IMR-90 (cell line): ENCODE results near the gene PLPP4. TPM values are rescaled to one million over a fixed set of nuclear protein-coding genes. Genes with fewer than 3 reads are reported as not detected.

Experiments
- ATAC-seq: fragments of 200-7000 bp; cut with Tn5 transposase; 2 replicates; pipeline ENCODE4 v1.9.1; 2020; ENCODE audit warnings: low read depth, mild to moderate bottlenecking, moderate library complexity
- BruUV-seq: library from RNA; stranded (reverse); fragments of 400-500 nt; replicated peaks from 2 replicates; lab custom pipeline; 2021; lab: Mats Ljungman, UMichigan
- CTCF ChIA-PET: fragments of 300-600 bp; formaldehyde crosslinking; extraction: SDS; loops from one replicate; lab custom pipeline; 2021; ENCODE audit warnings: antibody characterized with exemption; lab: Yijun Ruan, JAX
- POLR2A ChIA-PET: fragments of 300-600 bp; sonication (Branson Sonifier 250); formaldehyde crosslinking; loops from one replicate; lab custom pipeline; 2022; ENCODE audit warnings: antibody characterized with exemption; ENCODE audit not compliant: unreplicated experiment; lab: Charles Lee
- DNase-seq: peaks from one replicate; pipeline ENCODE4 v3.0.0; 2013
- H2AFZ ChIP-seq: replicated peaks from 2 replicates; pipeline ENCODE3; 2013; ENCODE audit warnings: low read length, mild to moderate bottlenecking; ENCODE audit not compliant: poor library complexity
- H2AK5ac ChIP-seq: 2 replicates; pipeline ENCODE4 v1.6.1; 2013; ENCODE audit warnings: low read depth, low read length, inconsistent platforms
- H2AK9ac ChIP-seq: replicated peaks from 2 replicates; pipeline ENCODE3; 2013; ENCODE audit warnings: mild to moderate bottlenecking, low read depth, low read length, moderate library complexity; ENCODE audit not compliant: poor library complexity
- H2BK120ac ChIP-seq: 2 replicates; pipeline ENCODE4 v1.6.1; 2013; ENCODE audit warnings: low read depth, low read length, inconsistent platforms
- H2BK15ac ChIP-seq: 3 replicates; pipeline ENCODE4 v1.6.1; 2013; ENCODE audit warnings: low read depth, low read length, inconsistent platforms
- H2BK20ac ChIP-seq: 2 replicates; pipeline ENCODE4 v1.6.1; 2013; ENCODE audit warnings: low read depth, mild to moderate bottlenecking, inconsistent platforms, low read length, moderate library complexity
- H2BK5ac ChIP-seq: 2 replicates; pipeline ENCODE4 v1.6.1; 2013; ENCODE audit warnings: mild to moderate bottlenecking, low read depth, low read length, inconsistent platforms; ENCODE audit not compliant: poor library complexity, severe bottlenecking
- H3K14ac ChIP-seq: replicated peaks from 2 replicates; pipeline ENCODE4 v1.6.1; 2013; ENCODE audit warnings: low read depth, low read length, inconsistent platforms
- H3K18ac ChIP-seq: 2 replicates; pipeline ENCODE4 v1.6.1; 2013; ENCODE audit warnings: low read depth, low read length, control low read depth
- H3K23ac ChIP-seq: 2 replicates; pipeline ENCODE4 v1.6.1; 2013; ENCODE audit warnings: low read depth, low read length, inconsistent platforms
- H3K27ac ChIP-seq: 2 replicates; pipeline ENCODE4 v1.5.1; 2013; ENCODE audit warnings: mild to moderate bottlenecking, control low read depth, low read length; ENCODE audit not compliant: insufficient read depth
- H3K27me3 ChIP-seq: 2 replicates; pipeline ENCODE4 v1.6.1; 2013; ENCODE audit warnings: low read length; ENCODE audit not compliant: control insufficient read depth, insufficient read depth
- H3K36me3 ChIP-seq: 2 replicates; pipeline ENCODE4 v1.6.1; 2013; ENCODE audit warnings: low read length, mixed read lengths; ENCODE audit not compliant: control insufficient read depth, insufficient read depth
- H3K4ac ChIP-seq: 2 replicates; pipeline ENCODE4 v1.6.1; 2013; ENCODE audit warnings: low read depth, low read length, inconsistent platforms
- H3K4me1 ChIP-seq: 2 replicates; pipeline ENCODE4 v1.6.1; 2013; ENCODE audit warnings: low read length, mixed read lengths; ENCODE audit not compliant: control insufficient read depth, insufficient read depth
- H3K4me2 ChIP-seq: 2 replicates; pipeline ENCODE4 v1.6.1; 2013; ENCODE audit warnings: low read depth, mild to moderate bottlenecking, control low read depth, low read length, moderate library complexity
- H3K4me3 ChIP-seq: 2 replicates; pipeline ENCODE4 v1.5.1; 2013; ENCODE audit warnings: low read depth, mild to moderate bottlenecking, control low read depth, low read length, moderate library complexity; ENCODE audit not compliant: insufficient read depth
- H3K56ac ChIP-seq: 2 replicates; pipeline ENCODE4 v1.6.1; 2013; ENCODE audit warnings: low read length, inconsistent platforms; ENCODE audit not compliant: insufficient read depth; ENCODE audit errors: extremely low read depth
- H3K79me1 ChIP-seq, 2 experiments: 2 replicates each; pipeline ENCODE4 v1.6.1; 2013; ENCODE audit warnings: low read length in 2 of 2, inconsistent platforms in 1 of 2, low read depth in 1 of 2
- H3K9ac ChIP-seq: 2 replicates; pipeline ENCODE4 v1.6.1; 2013; ENCODE audit warnings: low read depth, low read length, control low read depth
- H3K9me1 ChIP-seq: 2 replicates; pipeline ENCODE4 v1.6.1; 2013; ENCODE audit warnings: low read length, inconsistent platforms; ENCODE audit not compliant: insufficient read depth
- H3K9me3 ChIP-seq: 2 replicates; pipeline ENCODE4 v1.6.1; 2013; ENCODE audit warnings: low read length; ENCODE audit not compliant: control insufficient read depth, insufficient read depth
- H4K20me1 ChIP-seq: 2 replicates; pipeline ENCODE4 v1.6.1; 2013; ENCODE audit warnings: low read length, inconsistent platforms; ENCODE audit not compliant: insufficient read depth
- H4K5ac ChIP-seq: 2 replicates; pipeline ENCODE4 v1.6.1; 2013; ENCODE audit warnings: mild to moderate bottlenecking, low read depth, low read length, control low read depth
- H4K8ac ChIP-seq, 2 experiments: 2 replicates each; pipeline ENCODE4 v1.6.1; 2013; ENCODE audit warnings: low read depth in 2 of 2, low read length in 2 of 2, control low read depth in 1 of 2, inconsistent platforms in 1 of 2
- H4K91ac ChIP-seq: 2 replicates; pipeline ENCODE4 v1.6.1; 2013; ENCODE audit warnings: low read depth, low read length, inconsistent platforms; ENCODE audit not compliant: insufficient read depth
- BHLHE40 ChIP-seq: fragments of 150-350 bp; IDR thresholded peaks from 2 replicates; pipeline ENCODE4 v1.6.1; 2016; ENCODE audit warnings: mild to moderate bottlenecking, low read depth, low read length
- CEBPB ChIP-seq: IDR thresholded peaks from 2 replicates; pipeline ENCODE4 v1.6.1; 2012; ENCODE audit warnings: low read depth, low read length, improper control_type of control experiment
- CHD1 ChIP-seq: IDR thresholded peaks from 2 replicates; pipeline ENCODE4 v1.6.1; 2012; ENCODE audit warnings: low read depth, low read length, improper control_type of control experiment
- CTCF ChIP-seq: conservative IDR thresholded peaks from 2 replicates; pipeline ENCODE4 v1.5.1; 2012; ENCODE audit warnings: mild to moderate bottlenecking, low read depth, low read length, improper control_type of control experiment
- ELK1 ChIP-seq: fragments of 150-350 bp; IDR thresholded peaks from 2 replicates; pipeline ENCODE4 v1.6.1; 2016; ENCODE audit warnings: low read depth, mild to moderate bottlenecking, low read length, moderate library complexity, borderline replicate concordance
- FOS ChIP-seq: fragments of 150-350 bp; IDR thresholded peaks from 2 replicates; pipeline ENCODE4 v1.6.1; 2016; ENCODE audit warnings: low read depth, low read length
- MXI1 ChIP-seq: IDR thresholded peaks from 2 replicates; pipeline ENCODE4 v1.6.1; 2012; ENCODE audit warnings: low read depth, mild to moderate bottlenecking, low read length, moderate library complexity, borderline replicate concordance
- NFE2L2 ChIP-seq: fragments of 150-350 bp; IDR thresholded peaks from 2 replicates; pipeline ENCODE4 v1.6.1; 2016; ENCODE audit warnings: low read depth, mild to moderate bottlenecking, low read length
- POLR2A ChIP-seq: IDR thresholded peaks from 2 replicates; pipeline ENCODE4 v1.6.1; 2012; ENCODE audit warnings: mild to moderate bottlenecking, low read depth, low read length
- SMC3 ChIP-seq: fragments of 150-350 bp; IDR thresholded peaks from 2 replicates; pipeline ENCODE4 v1.6.1; 2016; ENCODE audit warnings: low read depth, mild to moderate bottlenecking, antibody characterized with exemption, low read length, moderate library complexity
- WGBS, 2 experiments: methylation state at CpG; one replicate each; pipeline versions ENCODE4 v1.1.5 to v1.1.7; 2013; ENCODE audit warnings: missing lambda C conversion rate in 2 of 2; ENCODE audit not compliant: insufficient read length in 1 of 2; ENCODE audit errors: extremely low coverage in 2 of 2; 5-methylcytosine and 5-hydroxymethylcytosine counted together
- dilution Hi-C: fragments of 300-500 bp; cut with HindIII; formaldehyde crosslinking; loops from one replicate; pipeline ENCODE4 v1.14.3; 2018; ENCODE audit warnings: low sequenced_read_pairs; ENCODE audit not compliant: unreplicated experiment
- in situ Hi-C: fragments of 300-500 bp; cut with MboI; formaldehyde crosslinking; loops from 3 replicates; pipeline ENCODE4 v1.14.3; 2019; ENCODE audit warnings: low sequenced_read_pairs, inconsistent platforms, mixed read lengths
- intact Hi-C: fragments of 100-400 bp; cut with micrococcal nuclease; formaldehyde crosslinking; loops from 2 replicates; pipeline ENCODE4 v1.10.0; 2022
- polyA plus RNA-seq, 3 experiments: library from polyadenylated mRNA; depleted of rRNA; stranded (reverse); fragments of >200 nt; gene quantifications; 2 replicates each; pipeline ENCODE4 v1.2.3, GENCODE V29; 2012; ENCODE audit warnings: low replicate concordance in 1 of 3
- total RNA-seq: library from RNA; depleted of rRNA; stranded (reverse); fragments of >200 nt; gene quantifications from 2 replicates; pipeline ENCODE4 v1.2.3, GENCODE V29; 2012

Gene PLPP4
- total and polyA plus RNA-seq, 2 of the 4 experiments (the other 2 are of a cell fraction) = 0.18 to 0.60 TPM

GRCh38 chr10:120552262-120552661 lies 95.2 kb downstream of the PLPP4 start:
- no peak overlapping the region for H2AK9ac ChIP-seq
- no peak overlapping the region for H3K9ac ChIP-seq
- H3K79me1 ChIP-seq = no peaks in the 10 kb centered on the region
- CTCF ChIA-PET = no interaction called here
- no peak overlapping the region for H3K4me3 ChIP-seq
- no peak overlapping the region for H3K18ac ChIP-seq
- in situ Hi-C loops = no loop called here
- intact Hi-C loops = no loop called here
- H3K14ac ChIP-seq = no peak overlapping the region
- no peak overlapping the region for H3K27ac ChIP-seq
- no peak overlapping the region for H2BK5ac ChIP-seq
- H3K9me1 ChIP-seq = no peaks in the 10 kb centered on the region
- H4K91ac ChIP-seq = no peak overlapping the region
- H3K4me2 ChIP-seq = no peak overlapping the region
- no peak overlapping the region for H4K8ac ChIP-seq
- H3K23ac ChIP-seq = no peak overlapping the region
- no peak overlapping the region for H2BK15ac ChIP-seq
- ATAC-seq (no peak), DNase-seq (no peak)
- POLR2A ChIA-PET = no interaction called here
- H3K4ac ChIP-seq = no peak overlapping the region
- BruUV-seq = no TSS peak
- H2AFZ ChIP-seq = no peak overlapping the region
- H4K20me1 ChIP-seq = no peaks in the 10 kb centered on the region
- no peak overlapping the region for H2AK5ac ChIP-seq
- no peak overlapping the region for H2BK120ac ChIP-seq
- H4K5ac ChIP-seq = no peak overlapping the region
- H3K36me3 ChIP-seq = no peaks in the 10 kb centered on the region
- H3K27me3 ChIP-seq = no peaks in the 10 kb centered on the region
- peaks cover 9% of the 10 kb centered on the region for H3K9me3 ChIP-seq
- WGBS, 2 experiments = no CpG with 5 or more reads among the region's 2 CpGs
- no peak for TF ChIP-seq CHD1
- no peak for TF ChIP-seq POLR2A
- no peak for TF ChIP-seq NFE2L2
- no peak for TF ChIP-seq ELK1
- TF ChIP-seq SMC3 = no peak
- TF ChIP-seq CTCF = no peak
- TF ChIP-seq FOS = no peak
- no peak for TF ChIP-seq CEBPB
- TF ChIP-seq MXI1 = no peak
- TF ChIP-seq BHLHE40 = no peak
- dilution Hi-C loops = no loop called here
- no peak overlapping the region for H2BK20ac ChIP-seq
- H3K4me1 ChIP-seq = no peaks in the 10 kb centered on the region
- no peak overlapping the region for H3K56ac ChIP-seq
